DMS79 treated with DMSO at 0.1 percent for 48 hours (cell line): ENCODE data around the gene ADCY7.

Experiments
- DNase-seq: peaks from one replicate; lab custom pipeline; 2025; lab: John Stamatoyannopoulos, UW

ADCY7 gene

GRCh38 chr16:50248845-50249244 lies 17.5 kb upstream of the ADCY7 start:
- DNase-seq: no peak

- DNase-seq: no peak
Measured at GRCh38 chr16:50251375-50252081, 14.8 kb upstream of the ADCY7 start.

- DNase-seq: no peak
Measured at GRCh38 chr16:50252082-50252611, 14.2 kb upstream of the ADCY7 start.

GRCh38 chr16:50252874-50253513 lies 13.4 kb upstream of the ADCY7 start:
- no peak for DNase-seq

- DNase-seq: no peak
Measured at GRCh38 chr16:50253514-50253910, 12.8 kb upstream of the ADCY7 start.

- DNase-seq: no peak
Measured at GRCh38 chr16:50254072-50254471, 12.3 kb upstream of the ADCY7 start.

- DNase-seq: no peak
Measured at GRCh38 chr16:50255538-50255937, 10.8 kb upstream of the ADCY7 start.

- DNase-seq: no peak
Measured at GRCh38 chr16:50256604-50257003, 9.7 kb upstream of the ADCY7 start.

- DNase-seq: no peak
Measured at GRCh38 chr16:50257876-50258275, 8.5 kb upstream of the ADCY7 start.

GRCh38 chr16:50259334-50260205 lies 6.8 kb upstream of the ADCY7 start:
- DNase-seq: peak; percentile 22

- DNase-seq: no peak
Measured at GRCh38 chr16:50260206-50261159, 5.9 kb upstream of the ADCY7 start.

GRCh38 chr16:50261160-50261706 lies 5.1 kb upstream of the ADCY7 start:
- DNase-seq: no peak

GRCh38 chr16:50261707-50262235 lies 4.6 kb upstream of the ADCY7 start:
- DNase-seq: no peak

GRCh38 chr16:50263060-50263909 lies 3.1 kb upstream of the ADCY7 start:
- DNase-seq: no peak

GRCh38 chr16:50263940-50264929 lies 2.1 kb upstream of the ADCY7 start:
- no peak for DNase-seq

GRCh38 chr16:50265260-50265659 lies 1.1 kb upstream of the ADCY7 start:
- no peak for DNase-seq

GRCh38 chr16:50265716-50266336 lies 525 bp upstream of the ADCY7 start:
- DNase-seq: no peak

- DNase-seq: no peak
Measured at GRCh38 chr16:50267151-50267631, 840 bp downstream of the ADCY7 start.
